ENCODE results near the gene RCC2. TPM values are rescaled to one million over a fixed set of nuclear protein-coding genes. Genes with fewer than 3 reads are reported as not detected.
A peak's percentile ranks its signal among the peaks of the same experiment; 100 is the strongest.
"Not testable (repeated sequence)": the region's sequence is repeated elsewhere in the genome, so short reads cannot be mapped to it uniquely, and the experiment has no call there.

RCC2 gene
- total and polyA plus RNA-seq, 2 donors, result 24.0 to 36.9 TPM

DNA sequence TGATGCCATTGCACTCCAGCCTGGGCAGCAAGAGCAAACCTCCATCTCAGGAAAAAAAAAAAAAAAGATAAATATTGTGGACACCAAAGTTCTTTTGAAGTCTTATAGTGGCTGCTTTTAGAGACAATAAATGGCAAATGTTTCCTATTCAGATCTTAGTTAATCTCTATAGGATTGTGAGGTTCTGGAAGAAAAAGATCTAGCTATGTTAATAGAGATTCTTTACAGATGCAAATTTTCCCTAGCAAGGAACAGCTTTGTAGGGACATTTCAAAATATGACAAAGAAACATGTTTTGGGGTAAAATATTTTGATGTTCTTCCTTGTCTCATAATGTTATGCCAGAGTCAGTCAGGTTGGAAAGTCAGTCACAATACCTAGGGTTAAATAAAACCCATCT, 24.5 kb upstream of the RCC2 start:
- Histone ChIP-seq H3K36me3 (ENCODE audit: insufficient read depth) (no peaks in the 10 kb centered on the region), H3K4me1 (ENCODE audit: insufficient read depth) (no peaks in the 10 kb centered on the region), H3K27ac (ENCODE audit: low read depth) (no peak overlapping the region)

DNA sequence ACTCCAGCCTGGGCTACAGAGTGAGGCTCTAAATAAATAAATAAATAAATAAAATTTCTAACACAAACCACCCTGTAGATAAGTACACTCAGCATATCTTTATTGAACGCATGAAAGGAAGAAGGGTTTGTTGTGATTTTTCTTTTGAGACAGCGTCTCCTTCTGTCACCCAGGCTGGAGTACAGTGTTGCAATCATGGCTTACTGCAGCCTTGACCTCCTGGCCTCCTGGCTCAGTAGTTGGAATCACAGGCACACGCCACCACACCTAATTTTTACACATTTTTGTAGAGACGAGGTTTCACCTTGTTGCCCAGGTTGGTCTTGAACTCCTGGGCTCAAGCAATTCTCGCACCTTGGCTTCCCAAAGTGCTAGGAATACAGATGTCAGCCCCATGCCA, 23.2 kb upstream of the RCC2 start:
- no peak overlapping the region for H3K27ac ChIP-seq (ENCODE audit: low read depth)
- WGBS, result 71% methylated on average over 5 of the region's 5 CpGs
- no peak overlapping the region for H3K4me3 ChIP-seq (ENCODE audit: low read depth, low read length)
- no peak for DNase-seq (ENCODE audit: extremely low spot score)
- H3K4me1 ChIP-seq (ENCODE audit: insufficient read depth), result no peaks in the 10 kb centered on the region
- H3K36me3 ChIP-seq (ENCODE audit: insufficient read depth), result no peaks in the 10 kb centered on the region

More for the DNA sequence above, 24.5 kb upstream of the RCC2 start:
- no peak for DNase-seq (ENCODE audit: extremely low spot score)
- H3K4me3 ChIP-seq (ENCODE audit: low read depth, low read length), result no peak overlapping the region

DNA sequence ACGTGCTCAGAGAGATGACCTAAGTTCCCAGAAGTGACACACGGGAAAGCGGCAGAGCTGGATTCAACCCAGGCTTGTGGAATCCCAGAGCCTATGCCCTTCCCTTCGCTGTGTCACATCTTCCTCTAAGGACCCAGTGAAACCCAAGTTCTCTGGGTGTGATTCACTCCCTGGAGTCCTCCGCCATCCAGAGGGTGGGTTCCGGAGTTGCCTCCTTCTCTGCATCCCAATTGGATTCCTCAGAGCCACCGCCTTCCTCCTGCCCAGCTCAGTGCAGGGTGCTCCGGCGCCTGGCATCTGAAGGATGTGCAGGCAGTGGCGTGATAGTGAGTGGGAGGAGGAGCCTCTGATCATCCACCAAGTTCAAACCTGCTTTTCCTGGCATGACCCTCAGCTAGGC, 20.7 kb upstream of the RCC2 start:
- H3K27ac ChIP-seq (ENCODE audit: low read depth), result no peak overlapping the region
- H3K36me3 ChIP-seq (ENCODE audit: insufficient read depth), result no peaks in the 10 kb centered on the region
- DNase-seq (ENCODE audit: extremely low spot score), result no peak
- 74% methylated on average over 10 of the region's 10 CpGs for WGBS
- H3K4me3 ChIP-seq (ENCODE audit: low read depth, low read length), result no peak overlapping the region
- no peaks in the 10 kb centered on the region for H3K4me1 ChIP-seq (ENCODE audit: insufficient read depth)

- no peak for DNase-seq (ENCODE audit: extremely low spot score)
- WGBS, result 94% methylated on average over 1 of the region's 1 CpG
- Histone ChIP-seq H3K36me3 (ENCODE audit: insufficient read depth) (no peaks in the 10 kb centered on the region), H3K4me1 (ENCODE audit: insufficient read depth) (no peaks in the 10 kb centered on the region), H3K27ac (ENCODE audit: low read depth) (no peak overlapping the region), H3K4me3 (ENCODE audit: low read depth, low read length) (no peak overlapping the region)
Observed at GRCh38 chr1:17458794-17459193, 19.3 kb upstream of the RCC2 start.

GRCh38 chr1:17452686-17453085, 13.2 kb upstream of the RCC2 start:
- Histone ChIP-seq H3K4me1 (ENCODE audit: insufficient read depth) (no peaks in the 10 kb centered on the region), H3K36me3 (ENCODE audit: insufficient read depth) (no peaks in the 10 kb centered on the region), H3K4me3 (ENCODE audit: low read depth, low read length) (no peak overlapping the region), H3K27ac (ENCODE audit: low read depth) (no peak overlapping the region)
- WGBS, result 82% methylated on average over 4 of the region's 4 CpGs
- DNase-seq (ENCODE audit: extremely low spot score), result no peak

DNA sequence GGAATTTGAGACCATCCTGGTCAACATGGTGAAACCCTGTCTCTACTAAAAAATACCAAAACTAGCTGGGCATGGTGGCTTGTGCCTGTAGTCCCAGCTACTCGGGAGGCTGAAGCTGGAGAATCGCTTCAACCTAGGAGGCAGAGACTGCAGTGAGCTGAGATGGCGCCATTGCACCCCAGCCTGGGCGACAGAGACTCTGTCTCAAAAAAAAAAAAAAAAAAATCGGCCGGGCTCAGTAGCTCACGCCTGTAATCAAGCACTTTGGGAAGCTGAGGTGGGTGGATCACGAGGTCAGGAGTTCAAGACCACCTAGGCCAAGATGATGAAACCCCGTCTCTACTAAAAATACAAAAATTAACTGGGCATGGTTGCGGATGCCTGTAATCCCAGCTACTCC, 12.7 kb upstream of the RCC2 start:
- not testable (repeated sequence) for H3K36me3 ChIP-seq (ENCODE audit: insufficient read depth); H3K4me3 ChIP-seq (ENCODE audit: low read depth, low read length); H3K4me1 ChIP-seq (ENCODE audit: insufficient read depth); H3K27ac ChIP-seq (ENCODE audit: low read depth); DNase-seq (ENCODE audit: extremely low spot score)
- WGBS, result 67% methylated on average over 10 of the region's 10 CpGs

DNA sequence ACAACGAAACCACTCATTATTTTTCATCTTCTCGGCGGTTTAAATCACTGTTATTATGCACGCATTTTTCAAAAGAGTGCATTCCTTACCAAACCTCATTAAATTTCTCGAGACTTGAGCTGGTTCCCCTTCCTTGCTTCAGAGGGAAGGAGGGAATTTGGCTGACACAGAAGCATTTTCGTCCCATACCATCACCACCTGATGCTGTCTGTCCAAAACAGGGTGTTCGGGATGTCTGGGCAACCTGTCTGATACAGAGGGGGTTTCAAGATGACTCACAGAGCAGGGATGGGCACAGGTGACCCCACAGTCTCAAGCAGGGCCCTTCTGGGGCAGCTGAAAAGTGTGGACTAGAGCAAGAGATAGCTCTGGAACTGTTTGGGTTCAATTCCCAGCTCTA, 12.3 kb upstream of the RCC2 start:
- DNase-seq (ENCODE audit: extremely low spot score), result no peak
- no peak overlapping the region for H3K4me3 ChIP-seq (ENCODE audit: low read depth, low read length)
- WGBS, result 74% methylated on average over 7 of the region's 7 CpGs
- no peaks in the 10 kb centered on the region for H3K36me3 ChIP-seq (ENCODE audit: insufficient read depth)
- no peaks in the 10 kb centered on the region for H3K4me1 ChIP-seq (ENCODE audit: insufficient read depth)
- no peak overlapping the region for H3K27ac ChIP-seq (ENCODE audit: low read depth)

- 89% methylated on average over 12 of the region's 12 CpGs for WGBS
- H3K36me3 ChIP-seq (ENCODE audit: insufficient read depth), result no peaks in the 10 kb centered on the region
- H3K4me1 ChIP-seq (ENCODE audit: insufficient read depth), result no peaks in the 10 kb centered on the region
- H3K4me3 ChIP-seq (ENCODE audit: low read depth, low read length), result no peak overlapping the region
- DNase-seq (ENCODE audit: extremely low spot score), result no peak
- H3K27ac ChIP-seq (ENCODE audit: low read depth), result no peak overlapping the region
Observed at GRCh38 chr1:17447501-17447992, 8.1 kb upstream of the RCC2 start.

- Histone ChIP-seq H3K4me3 (ENCODE audit: low read depth, low read length) (no peak overlapping the region), H3K36me3 (ENCODE audit: insufficient read depth) (no peaks in the 10 kb centered on the region), H3K4me1 (ENCODE audit: insufficient read depth) (no peaks in the 10 kb centered on the region), H3K27ac (ENCODE audit: low read depth) (no peak overlapping the region)
- DNase-seq (ENCODE audit: extremely low spot score), result no peak
- WGBS, result 87% methylated on average over 6 of the region's 6 CpGs
Observed at GRCh38 chr1:17442841-17443240, 3.4 kb upstream of the RCC2 start.

- Histone ChIP-seq H3K36me3 (ENCODE audit: insufficient read depth) (no peaks in the 10 kb centered on the region), H3K4me3 (ENCODE audit: low read depth, low read length) (no peak overlapping the region), H3K27ac (ENCODE audit: low read depth) (no peak overlapping the region), H3K4me1 (ENCODE audit: insufficient read depth) (no peaks in the 10 kb centered on the region)
- WGBS, result 89% methylated on average over 4 of the region's 4 CpGs
- no peak for DNase-seq (ENCODE audit: extremely low spot score)
Observed at GRCh38 chr1:17441993-17442357, 2.5 kb upstream of the RCC2 start.

- Histone ChIP-seq H3K27ac (ENCODE audit: low read depth) (peak overlapping the region; percentile 53), H3K36me3 (ENCODE audit: insufficient read depth) (no peaks in the 10 kb centered on the region), H3K4me1 (ENCODE audit: insufficient read depth) (no peaks in the 10 kb centered on the region), H3K4me3 (ENCODE audit: low read depth, low read length) (no peak overlapping the region)
- 61% methylated on average over 10 of the region's 10 CpGs for WGBS
- peak; percentile 58 for DNase-seq (ENCODE audit: extremely low spot score)
Observed at GRCh38 chr1:17441265-17441992, 2.0 kb upstream of the RCC2 start.

DNA sequence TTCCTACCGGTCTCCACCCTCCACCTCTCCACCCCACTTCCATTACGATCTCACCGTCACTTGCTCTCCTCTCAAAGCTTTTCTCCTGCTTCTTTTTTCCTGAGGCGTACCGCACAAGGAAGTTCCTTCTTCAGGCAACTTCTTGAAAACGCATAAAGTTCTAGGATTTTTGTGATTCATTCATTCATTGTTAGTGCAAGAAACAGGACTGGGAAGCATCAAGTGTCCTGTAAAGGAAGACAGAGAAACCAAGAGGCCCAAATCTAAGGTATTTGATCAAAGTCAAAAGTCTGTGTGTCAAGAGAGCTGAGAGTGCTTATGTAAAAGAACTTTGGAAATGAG, 1.3 kb upstream of the RCC2 start:
- no peak for DNase-seq (ENCODE audit: extremely low spot score)
- Histone ChIP-seq H3K36me3 (ENCODE audit: insufficient read depth) (no peaks in the 10 kb centered on the region), H3K4me1 (ENCODE audit: insufficient read depth) (no peaks in the 10 kb centered on the region), H3K27ac (ENCODE audit: low read depth) (no peak overlapping the region), H3K4me3 (ENCODE audit: low read depth, low read length) (no peak overlapping the region)
- WGBS, result 76% methylated on average over 6 of the region's 6 CpGs

DNA sequence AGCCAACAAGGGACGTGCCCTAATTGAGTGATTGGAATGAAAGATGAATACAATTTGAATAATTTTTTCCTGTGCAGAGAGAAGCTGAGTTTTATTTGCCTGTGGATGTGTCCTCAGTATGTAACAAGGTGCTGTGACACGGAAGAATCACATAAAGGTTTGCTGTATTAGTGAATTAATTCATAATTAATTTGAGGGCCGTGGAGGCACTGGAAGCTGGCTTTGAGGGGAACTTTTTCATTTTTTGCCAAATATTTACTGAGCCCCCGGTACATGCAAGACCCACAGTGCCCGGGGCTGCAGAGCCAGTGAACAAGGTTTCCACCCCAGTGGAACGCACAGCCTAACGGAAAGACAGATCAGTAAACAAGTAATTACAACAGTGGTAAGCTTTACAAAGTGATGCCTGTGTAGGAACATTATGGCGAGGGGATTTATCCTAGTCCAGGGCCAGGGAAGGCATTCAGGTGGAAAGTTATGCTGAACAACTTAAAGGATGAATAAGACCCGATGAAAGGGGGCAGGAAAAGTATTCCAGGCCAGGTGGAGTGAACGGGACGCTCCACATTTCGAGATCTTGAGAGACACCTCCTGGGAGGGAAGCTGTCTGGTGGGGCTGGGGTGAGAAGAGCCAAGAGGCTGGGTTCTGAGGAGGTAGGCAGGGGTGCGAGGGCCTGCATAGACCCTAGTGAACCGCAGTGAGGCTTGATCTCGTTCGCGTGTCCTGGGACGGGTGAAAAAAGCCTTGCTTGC, 773 bp upstream of the RCC2 start:
- Histone ChIP-seq H3K27ac (ENCODE audit: low read depth) (no peak overlapping the region), H3K4me1 (ENCODE audit: insufficient read depth) (no peaks in the 10 kb centered on the region), H3K36me3 (ENCODE audit: insufficient read depth) (no peaks in the 10 kb centered on the region), H3K4me3 (ENCODE audit: low read depth, low read length) (peak overlapping the region; percentile 95)
- 65% methylated on average over 18 of the region's 18 CpGs for WGBS
- no peak for DNase-seq (ENCODE audit: extremely low spot score)
